Activated naive CD4-positive, alpha-beta T cell treated with anti-CD3 and anti-CD28 coated beads, Interleukin-2, amount 50 U/mL, for 72 hours (primary cell): ENCODE results near the gene EPN1. TPM values are rescaled to one million over a fixed set of nuclear protein-coding genes. Genes with fewer than 3 reads are reported as not detected.

ENCODE experiments used
- ATAC-seq, 2 donors: fragments of 150-1000 bp; cut with Tn5 transposase; 2 replicates each; pipeline ENCODE4 v1.10.0; 2021; ENCODE audit warnings: mild to moderate bottlenecking in 2 of 2, moderate library complexity in 2 of 2
- DNase-seq, 2 donors: peaks; one replicate each; pipeline ENCODE4 v3.0.0; 2021 to 2022; ENCODE audit warnings: low spot score in 2 of 2
- H3K27ac Mint-ChIP-seq, 2 donors: one replicate each; pipeline ENCODE4 v1.8.0; 2022; ENCODE audit warnings: mild to moderate bottlenecking in 2 of 2, mixed read lengths in 2 of 2
- H3K36me3 Mint-ChIP-seq, 2 donors: one replicate each; pipeline ENCODE4 v1.8.0; 2022; ENCODE audit warnings: mixed read lengths in 2 of 2
- H3K9me3 Mint-ChIP-seq, 2 donors: one replicate each; pipeline ENCODE4 v1.8.0; 2022; ENCODE audit warnings: mixed read lengths in 2 of 2
- total RNA-seq, 2 donors: library from RNA; stranded (reverse); gene quantifications; one replicate each; pipeline ENCODE4 v1.2.3, GENCODE V29; 2022

The EPN1 gene
- total RNA-seq, 2 donors from 2014 or later, result 23.1 to 46.4 TPM

GRCh38 chr19:55680339-55681130, 5.5 kb downstream of the EPN1 start:
- Mint-ChIP-seq H3K36me3 (peaks cover 18 to 29% of the 10 kb centered on the region in 2 donors), H3K27ac (peak overlapping the region in 1 of 2 donors; percentile 76), H3K9me3 (no peaks in the 10 kb centered on the region)
- DNase-seq (no peak), ATAC-seq (no peak)

- ATAC-seq, result no peak
- H3K9me3 Mint-ChIP-seq, result no peaks in the 10 kb centered on the region
- no peak for DNase-seq
- peaks cover 14 to 23% of the 10 kb centered on the region in 2 donors for H3K36me3 Mint-ChIP-seq
- H3K27ac Mint-ChIP-seq, result no peak overlapping the region
Observed at GRCh38 chr19:55681131-55682092, 6.4 kb downstream of the EPN1 start.

GRCh38 chr19:55683449-55684261, 8.6 kb downstream of the EPN1 start:
- Mint-ChIP-seq H3K36me3 (peaks cover 11 to 13% of the 10 kb centered on the region in 2 donors), H3K9me3 (no peaks in the 10 kb centered on the region), H3K27ac (peak overlapping the region; percentile 14 to 22)
- DNase-seq, result no peak
- ATAC-seq, result no peak

GRCh38 chr19:55684946-55685681, 10.1 kb downstream of the EPN1 start:
- Mint-ChIP-seq H3K27ac (no peak overlapping the region), H3K36me3 (peaks cover 0 to 5% of the 10 kb centered on the region in 2 donors), H3K9me3 (no peaks in the 10 kb centered on the region)
- no peak for ATAC-seq
- DNase-seq, result no peak

DNA sequence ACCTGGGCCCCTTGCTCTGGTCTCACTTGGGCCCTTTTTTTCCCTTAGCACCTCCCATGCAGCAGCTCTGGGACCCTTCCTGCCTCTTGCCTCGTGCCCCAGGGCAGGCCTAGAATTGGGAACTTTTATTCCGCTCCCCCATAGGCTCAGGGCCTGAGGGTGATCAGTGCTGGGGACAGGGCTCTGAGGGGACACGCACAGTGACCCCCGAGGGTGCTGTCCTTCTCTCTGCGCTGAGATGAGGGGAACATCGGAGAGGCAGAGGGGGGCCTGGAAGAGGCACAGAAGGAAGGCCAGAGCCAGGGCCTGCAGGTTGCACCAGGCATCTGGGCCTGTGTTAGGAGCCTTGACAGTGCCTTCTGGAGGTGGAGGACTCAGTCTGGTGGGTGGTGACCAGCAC, 10.8 kb downstream of the EPN1 start:
- no peak for ATAC-seq
- DNase-seq, result no peak
- H3K9me3 Mint-ChIP-seq, result no peaks in the 10 kb centered on the region
- H3K27ac Mint-ChIP-seq, result peak overlapping the region; percentile 34 to 59
- H3K36me3 Mint-ChIP-seq, result no peaks in the 10 kb centered on the region

GRCh38 chr19:55686311-55687050, 11.5 kb downstream of the EPN1 start:
- no peak for DNase-seq
- Mint-ChIP-seq H3K27ac (peak overlapping the region; percentile 44 to 59), H3K9me3 (no peaks in the 10 kb centered on the region), H3K36me3 (no peaks in the 10 kb centered on the region)
- no peak for ATAC-seq

DNA sequence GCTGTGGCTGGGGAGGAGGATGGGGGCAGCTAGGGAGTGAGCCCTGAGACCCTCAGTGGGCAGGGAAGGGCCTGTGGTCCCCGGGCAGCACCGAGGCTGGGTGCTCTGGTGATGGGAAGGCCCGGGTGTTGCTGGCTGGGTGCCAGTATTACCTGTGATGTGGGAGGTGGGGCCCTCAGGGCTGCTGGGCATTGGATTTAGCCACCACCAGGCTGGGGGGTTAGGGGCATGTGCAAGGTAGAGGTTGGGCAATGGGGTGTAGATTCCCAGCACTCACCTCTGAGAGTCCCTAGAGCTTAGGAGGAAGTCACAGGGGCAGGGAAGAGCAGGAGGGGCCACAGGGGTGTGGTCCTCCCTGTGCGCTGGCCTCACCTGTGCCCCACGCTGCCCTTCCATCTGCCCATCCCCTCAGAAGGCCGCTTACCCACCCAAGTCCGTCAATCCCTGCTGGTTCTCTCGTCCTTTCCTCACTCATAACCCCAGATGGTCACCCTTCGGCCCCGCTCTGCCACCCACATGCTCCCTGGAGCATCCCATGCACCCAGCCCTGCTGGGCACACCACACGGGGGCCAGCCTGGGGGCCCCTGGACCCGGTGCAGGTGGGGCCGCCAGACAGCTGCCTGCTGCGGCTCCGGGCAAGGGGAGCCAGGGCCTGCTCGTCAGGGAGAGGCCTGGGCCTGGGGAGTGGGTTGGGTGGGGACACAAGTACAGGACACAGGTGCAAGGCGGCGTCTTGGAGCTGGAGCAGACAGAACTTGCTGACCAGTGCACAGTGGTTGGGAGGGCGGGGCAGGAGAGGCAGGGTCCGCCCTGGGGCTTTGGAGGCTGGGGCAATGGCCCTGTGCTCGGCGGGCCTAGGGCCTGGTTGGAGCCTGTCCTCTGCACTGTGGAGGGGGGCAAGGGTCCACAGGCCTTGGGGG, 12.5 kb downstream of the EPN1 start:
- Mint-ChIP-seq H3K36me3 (no peaks in the 10 kb centered on the region), H3K9me3 (no peaks in the 10 kb centered on the region), H3K27ac (peak overlapping the region; percentile 16 to 65)
- DNase-seq, result no peak
- ATAC-seq, result no peak

DNA sequence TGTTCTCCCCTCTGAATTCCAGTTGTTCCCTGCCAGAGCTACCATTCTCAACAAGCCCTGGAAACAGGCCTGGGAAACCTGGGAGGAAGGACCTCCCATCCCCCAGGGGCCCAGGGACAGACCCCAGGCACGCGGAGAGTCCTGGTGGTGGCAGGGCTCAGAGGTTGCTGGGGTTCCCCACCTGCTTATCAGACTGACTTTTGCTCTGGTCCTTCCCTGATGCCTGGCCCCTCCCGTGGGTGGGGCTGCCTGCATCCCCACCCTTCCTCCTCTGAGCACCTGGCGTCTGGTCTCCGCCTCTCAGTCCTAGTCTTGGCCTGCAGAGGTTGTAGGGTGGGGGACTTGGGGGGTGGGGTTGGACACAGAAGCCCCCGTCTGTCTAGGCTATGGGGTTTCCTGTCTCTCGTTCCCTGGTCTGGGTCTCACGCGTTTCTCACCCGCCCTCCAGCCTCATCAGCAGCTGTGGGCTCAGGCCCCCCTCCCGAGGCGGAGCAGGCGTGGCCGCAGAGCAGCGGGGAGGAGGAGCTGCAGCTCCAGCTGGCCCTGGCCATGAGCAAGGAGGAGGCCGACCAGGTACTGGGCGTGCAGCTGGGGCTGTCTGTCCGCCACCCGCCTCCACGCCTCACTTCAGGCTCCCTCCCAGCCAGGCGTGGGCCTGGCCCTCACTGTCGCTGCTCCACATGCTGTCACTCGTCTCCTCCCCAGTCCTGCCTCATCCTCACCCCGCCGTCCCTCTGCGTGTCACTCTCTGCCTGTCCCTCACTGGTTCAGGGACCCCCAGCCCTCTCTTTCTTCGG, 13.6 kb downstream of the EPN1 start:
- Mint-ChIP-seq H3K27ac (no peak overlapping the region), H3K9me3 (no peaks in the 10 kb centered on the region), H3K36me3 (no peaks in the 10 kb centered on the region)
- DNase-seq (no peak), ATAC-seq (no peak)

DNA sequence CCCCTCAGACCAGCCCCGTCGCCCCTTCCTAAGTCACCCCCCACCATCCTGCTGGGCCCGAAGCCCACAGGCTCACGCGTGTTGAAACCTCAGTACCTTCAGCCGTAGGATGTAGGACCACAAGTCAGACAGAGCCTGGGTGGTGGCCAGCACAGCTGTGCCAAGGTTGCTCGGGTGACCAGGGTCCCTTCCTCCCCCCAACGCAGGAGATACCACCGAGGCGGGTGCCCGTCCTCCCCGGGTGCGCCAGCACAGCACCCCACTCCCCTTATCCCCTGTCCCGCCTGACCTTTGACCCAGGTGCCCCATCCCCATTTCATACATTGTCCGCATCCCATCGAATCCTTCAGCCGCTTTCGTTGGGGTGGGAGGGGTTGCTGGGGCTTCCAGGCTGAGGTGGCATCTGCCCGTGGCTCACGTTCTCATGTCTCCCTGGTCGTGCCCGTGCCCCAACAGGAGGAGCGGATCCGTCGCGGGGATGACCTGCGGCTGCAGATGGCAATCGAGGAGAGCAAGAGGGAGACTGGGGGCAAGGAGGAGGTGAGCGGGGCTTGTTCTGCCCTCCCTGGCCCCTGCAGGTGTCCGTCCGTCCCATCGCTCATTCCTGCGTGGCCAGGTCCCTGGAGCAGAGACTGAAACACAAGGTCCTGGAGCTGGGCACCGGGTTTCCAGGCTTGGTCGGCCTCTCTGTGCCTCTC, 14.5 kb downstream of the EPN1 start:
- no peak for ATAC-seq
- no peaks in the 10 kb centered on the region for H3K9me3 Mint-ChIP-seq
- no peak overlapping the region for H3K27ac Mint-ChIP-seq
- no peaks in the 10 kb centered on the region for H3K36me3 Mint-ChIP-seq
- no peak for DNase-seq

- DNase-seq (no peak), ATAC-seq (no peak)
- no peak overlapping the region for H3K27ac Mint-ChIP-seq
- H3K9me3 Mint-ChIP-seq, result no peaks in the 10 kb centered on the region
- no peaks in the 10 kb centered on the region for H3K36me3 Mint-ChIP-seq
Observed at GRCh38 chr19:55690109-55690768, 15.2 kb downstream of the EPN1 start.

DNA sequence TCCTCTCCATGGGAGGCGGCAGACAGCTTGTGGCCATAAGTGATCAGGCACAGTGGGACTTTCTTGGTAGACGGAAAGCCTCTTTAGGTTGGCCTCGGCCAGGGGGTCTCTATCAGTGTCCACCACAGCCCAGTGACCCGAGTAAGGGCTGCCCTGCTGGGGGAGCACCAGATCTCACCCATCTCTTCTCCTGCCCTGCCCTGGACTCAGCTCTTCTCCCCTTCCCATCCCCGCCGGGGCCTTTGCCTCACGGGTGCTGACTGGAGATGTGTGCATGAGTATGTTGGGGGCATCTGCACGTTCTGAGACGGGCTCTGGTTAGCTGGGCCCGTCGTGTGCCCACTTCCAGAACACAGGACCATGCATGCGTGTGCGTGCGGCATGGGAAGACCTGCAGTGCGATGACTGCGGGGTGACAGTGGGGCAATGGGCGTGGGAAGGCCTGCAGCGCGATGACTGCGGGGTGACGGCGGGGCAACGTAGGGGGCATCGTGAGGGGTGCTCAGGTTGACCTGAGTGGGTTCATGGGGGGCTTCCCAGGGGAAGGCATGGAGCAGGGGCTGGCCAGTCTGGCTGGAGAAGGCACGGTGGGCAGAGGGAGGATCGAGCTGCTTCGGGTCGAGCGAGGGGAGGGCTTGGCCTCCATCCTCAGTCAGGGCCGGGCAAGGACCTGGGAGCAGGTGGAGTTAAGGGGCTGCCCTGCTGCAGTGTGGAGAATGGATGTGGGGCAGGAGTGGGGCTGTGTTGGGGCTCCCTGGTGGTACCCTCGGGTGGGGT, 15.9 kb downstream of the EPN1 start:
- H3K36me3 Mint-ChIP-seq, result no peaks in the 10 kb centered on the region
- H3K9me3 Mint-ChIP-seq, result no peaks in the 10 kb centered on the region
- DNase-seq, result peak in 1 of 2 donors; percentile 44
- ATAC-seq, result no peak
- no peak overlapping the region for H3K27ac Mint-ChIP-seq
